Astrocyte (in vitro differentiated cells and primary cell): ENCODE results near the gene TNRC18. TPM values are rescaled to one million over a fixed set of nuclear protein-coding genes. Genes with fewer than 3 reads are reported as not detected.
A peak's percentile ranks its signal among the peaks of the same experiment; 100 is the strongest.

Source experiments
- DNase-seq: peaks from one replicate; pipeline ENCODE4 v3.0.0-alpha.2; 2010; ENCODE audit warnings: low read depth
- FAIRE-seq: peaks from 2 replicates; lab custom pipeline; 2011; peaks lifted over from hg19 to GRCh38; lab: Jason Lieb, UNC
- H2AFZ ChIP-seq: 2 replicates; pipeline ENCODE4 v1.6.0; 2012; ENCODE audit warnings: low read depth, low read length, inconsistent platforms
- H3K27ac ChIP-seq: 2 replicates; pipeline ENCODE4 v1.5.1; 2011; ENCODE audit warnings: low read depth, low read length, inconsistent platforms
- H3K27me3 ChIP-seq: 2 replicates; pipeline ENCODE4 v1.6.0; 2011; ENCODE audit warnings: low read length, inconsistent platforms; ENCODE audit not compliant: insufficient read depth
- H3K36me3 ChIP-seq: 2 replicates; pipeline ENCODE4 v1.5.1; 2011; ENCODE audit warnings: low read length, inconsistent platforms; ENCODE audit not compliant: insufficient read depth
- H3K4me1 ChIP-seq: 2 replicates; pipeline ENCODE4 v1.5.1; 2011; ENCODE audit warnings: low read length, inconsistent platforms; ENCODE audit not compliant: insufficient read depth
- H3K4me2 ChIP-seq: 2 replicates; pipeline ENCODE4 v1.6.0; 2012; ENCODE audit warnings: low read length, inconsistent platforms
- H3K4me3 ChIP-seq: 2 replicates; pipeline ENCODE4 v1.5.1; 2011; ENCODE audit warnings: low read depth, mild to moderate bottlenecking, low read length, inconsistent platforms; ENCODE audit not compliant: insufficient read depth
- H3K79me2 ChIP-seq: 2 replicates; pipeline ENCODE4 v1.6.0; 2012; ENCODE audit warnings: mild to moderate bottlenecking, low read length, inconsistent platforms; ENCODE audit not compliant: insufficient read depth
- H3K9ac ChIP-seq: 2 replicates; pipeline ENCODE4 v1.6.0; 2012; ENCODE audit warnings: mild to moderate bottlenecking, low read length, inconsistent platforms
- H3K9me3 ChIP-seq: 2 replicates; pipeline ENCODE4 v1.5.1; 2012; ENCODE audit warnings: low read depth, mild to moderate bottlenecking, low read length, inconsistent platforms; ENCODE audit not compliant: insufficient read depth
- H4K20me1 ChIP-seq: 2 replicates; pipeline ENCODE4 v1.6.0; 2012; ENCODE audit warnings: low read length, inconsistent platforms; ENCODE audit not compliant: insufficient read depth
- H3K27ac Mint-ChIP-seq: one replicate; pipeline ENCODE4 v1.8.0; 2021; ENCODE audit warnings: mild to moderate bottlenecking, mixed read lengths; ENCODE audit not compliant: unreplicated experiment
- H3K27me3 Mint-ChIP-seq: one replicate; pipeline ENCODE4 v1.8.0; 2021; ENCODE audit warnings: low read depth, mixed read lengths; ENCODE audit not compliant: unreplicated experiment
- H3K36me3 Mint-ChIP-seq: one replicate; pipeline ENCODE4 v1.8.0; 2021; ENCODE audit warnings: low read depth, mixed read lengths; ENCODE audit not compliant: unreplicated experiment
- H3K4me1 Mint-ChIP-seq: one replicate; pipeline ENCODE4 v1.8.0; 2021; ENCODE audit warnings: low read depth, mixed read lengths; ENCODE audit not compliant: unreplicated experiment
- H3K4me3 Mint-ChIP-seq: one replicate; pipeline ENCODE4 v1.8.0; 2021; ENCODE audit warnings: mild to moderate bottlenecking, moderate library complexity, mixed read lengths; ENCODE audit not compliant: unreplicated experiment
- H3K9me3 Mint-ChIP-seq: one replicate; pipeline ENCODE4 v1.8.0; 2021; ENCODE audit warnings: mild to moderate bottlenecking, mixed read lengths; ENCODE audit not compliant: unreplicated experiment
- EZH2 ChIP-seq: IDR thresholded peaks from 2 replicates; pipeline ENCODE4 v1.6.1; 2012; ENCODE audit warnings: mild to moderate bottlenecking, low read length, inconsistent platforms; ENCODE audit not compliant: insufficient read depth
- total RNA-seq: library from RNA; stranded (reverse); gene quantifications from 2 replicates; pipeline ENCODE4 v1.2.1, GENCODE V29; 2021
- TF ChIP-seq, protein P1 (sequence below): IDR thresholded peaks from 2 replicates; pipeline ENCODE4 v1.5.1; 2011; ENCODE audit warnings: low read depth, mild to moderate bottlenecking, inconsistent platforms, low read length, moderate library complexity; ENCODE audit not compliant: insufficient read depth

Gene TNRC18
- total RNA-seq, 1 donor from 2014 or later, result 84.3 TPM

DNA sequence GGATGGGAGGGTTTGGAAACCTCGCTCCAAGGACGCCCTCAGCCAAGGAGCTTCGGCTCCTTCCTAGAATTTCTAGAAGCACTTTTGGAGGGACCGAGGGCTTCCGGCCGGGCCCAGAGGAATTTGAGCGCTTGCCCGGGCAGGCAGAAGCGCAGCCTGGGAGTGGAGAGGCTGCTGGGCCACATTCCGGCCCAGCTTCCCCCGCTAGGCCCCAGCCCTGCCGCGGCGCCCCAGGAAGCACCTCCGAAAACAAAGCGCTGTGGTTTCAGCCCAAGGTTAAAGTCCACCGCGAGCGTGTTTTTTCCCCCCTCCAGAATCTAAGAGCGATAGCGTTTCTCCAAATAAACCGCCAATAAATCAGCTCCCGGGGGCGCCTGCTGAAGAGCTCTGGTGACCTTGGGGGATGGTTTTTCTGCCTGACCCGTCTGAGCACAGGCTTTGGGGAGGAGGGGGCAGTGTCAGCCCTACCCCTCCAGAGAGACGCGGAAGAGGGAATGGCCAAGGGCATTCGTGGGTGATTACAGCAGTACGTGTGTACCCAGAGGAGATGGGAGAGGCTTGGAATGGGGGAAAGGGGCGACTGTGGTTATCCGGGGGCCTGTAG, 5.7 kb upstream of the TNRC18 start:
- peaks cover 83% of the 10 kb centered on the region for H3K79me2 ChIP-seq
- H3K9ac ChIP-seq, result peak overlapping the region; percentile 97
- no peaks in the 10 kb centered on the region for H3K27me3 ChIP-seq
- H2AFZ ChIP-seq, result peak overlapping the region; percentile 29
- TF ChIP-seq, protein P1, sequence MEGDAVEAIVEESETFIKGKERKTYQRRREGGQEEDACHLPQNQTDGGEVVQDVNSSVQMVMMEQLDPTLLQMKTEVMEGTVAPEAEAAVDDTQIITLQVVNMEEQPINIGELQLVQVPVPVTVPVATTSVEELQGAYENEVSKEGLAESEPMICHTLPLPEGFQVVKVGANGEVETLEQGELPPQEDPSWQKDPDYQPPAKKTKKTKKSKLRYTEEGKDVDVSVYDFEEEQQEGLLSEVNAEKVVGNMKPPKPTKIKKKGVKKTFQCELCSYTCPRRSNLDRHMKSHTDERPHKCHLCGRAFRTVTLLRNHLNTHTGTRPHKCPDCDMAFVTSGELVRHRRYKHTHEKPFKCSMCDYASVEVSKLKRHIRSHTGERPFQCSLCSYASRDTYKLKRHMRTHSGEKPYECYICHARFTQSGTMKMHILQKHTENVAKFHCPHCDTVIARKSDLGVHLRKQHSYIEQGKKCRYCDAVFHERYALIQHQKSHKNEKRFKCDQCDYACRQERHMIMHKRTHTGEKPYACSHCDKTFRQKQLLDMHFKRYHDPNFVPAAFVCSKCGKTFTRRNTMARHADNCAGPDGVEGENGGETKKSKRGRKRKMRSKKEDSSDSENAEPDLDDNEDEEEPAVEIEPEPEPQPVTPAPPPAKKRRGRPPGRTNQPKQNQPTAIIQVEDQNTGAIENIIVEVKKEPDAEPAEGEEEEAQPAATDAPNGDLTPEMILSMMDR, result no peak
- TF ChIP-seq EZH2, result no peak
- H3K27me3 Mint-ChIP-seq, result no peaks in the 10 kb centered on the region
- H3K4me1 ChIP-seq, result peaks cover 31% of the 10 kb centered on the region
- peak overlapping the region; percentile 95 for H3K27ac Mint-ChIP-seq
- H4K20me1 ChIP-seq, result peaks cover 42% of the 10 kb centered on the region
- H3K27ac ChIP-seq, result peak overlapping the region; percentile 64
- DNase-seq (peak; percentile 50), FAIRE-seq (no peak)
- no peaks in the 10 kb centered on the region for H3K9me3 ChIP-seq
- peak overlapping the region; percentile 84 for H3K4me2 ChIP-seq
- peak overlapping the region; percentile 83 for H3K4me3 ChIP-seq
- peaks cover 15% of the 10 kb centered on the region for H3K36me3 Mint-ChIP-seq
- peak overlapping the region; percentile 97 for H3K4me3 Mint-ChIP-seq
- peaks cover 10% of the 10 kb centered on the region for H3K4me1 Mint-ChIP-seq
- no peaks in the 10 kb centered on the region for H3K9me3 Mint-ChIP-seq
- no peaks in the 10 kb centered on the region for H3K36me3 ChIP-seq

DNA sequence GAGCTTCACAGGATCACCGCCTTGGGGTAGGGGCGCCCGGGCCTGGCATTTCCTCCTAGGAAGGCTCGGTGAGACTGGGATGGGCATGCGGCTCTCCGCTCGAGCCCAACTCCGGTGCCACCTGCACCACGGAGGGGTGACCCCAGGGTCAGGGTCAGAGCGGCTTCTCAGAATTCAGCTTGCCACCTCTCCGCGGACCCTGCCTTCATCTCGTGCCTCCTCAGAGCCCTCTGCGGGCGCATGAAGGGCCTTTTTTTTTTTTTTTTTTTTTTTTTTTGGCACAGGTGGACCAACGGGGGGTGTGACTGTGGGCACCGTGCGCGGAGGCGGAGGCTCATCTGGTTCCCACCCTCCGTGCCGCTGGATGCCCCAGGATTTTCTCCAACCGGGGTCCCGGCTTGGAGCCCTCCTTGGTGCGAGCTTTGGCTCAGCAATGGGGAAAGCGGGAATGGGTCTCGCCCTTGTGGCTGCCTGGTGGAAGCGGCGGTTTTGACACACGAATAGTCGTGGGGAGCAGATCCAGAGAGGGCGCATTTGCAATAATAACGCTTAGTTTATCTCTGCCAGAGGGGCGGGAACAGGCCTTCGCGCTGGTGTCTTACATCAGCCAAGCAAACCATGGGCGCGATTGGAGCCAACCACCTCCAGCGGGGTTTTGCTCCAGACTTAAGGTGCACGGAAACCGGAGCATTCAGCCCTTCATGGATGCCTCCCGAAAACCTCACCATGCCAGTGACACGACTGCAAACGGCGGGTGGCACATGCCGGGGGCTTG, 5.0 kb upstream of the TNRC18 start:
- TF ChIP-seq, protein P1, result peak; percentile 4
- TF ChIP-seq EZH2, result no peak
- H3K4me1 ChIP-seq, result peaks cover 31% of the 10 kb centered on the region
- H3K9me3 ChIP-seq, result no peaks in the 10 kb centered on the region
- peaks cover 42% of the 10 kb centered on the region for H4K20me1 ChIP-seq
- Mint-ChIP-seq H3K4me1 (peaks cover 10% of the 10 kb centered on the region), H3K9me3 (no peaks in the 10 kb centered on the region), H3K36me3 (peaks cover 12% of the 10 kb centered on the region), H3K4me3 (peak overlapping the region; percentile 97), H3K27me3 (no peaks in the 10 kb centered on the region), H3K27ac (peak overlapping the region; percentile 75)
- peak; percentile 86 for DNase-seq
- peak overlapping the region; percentile 66 for H2AFZ ChIP-seq
- H3K36me3 ChIP-seq, result no peaks in the 10 kb centered on the region
- FAIRE-seq, result no peak
- peak overlapping the region; percentile 83 for H3K4me3 ChIP-seq
- H3K27ac ChIP-seq, result peak overlapping the region; percentile 90
- peak overlapping the region; percentile 97 for H3K9ac ChIP-seq
- H3K27me3 ChIP-seq, result no peaks in the 10 kb centered on the region
- peak overlapping the region; percentile 84 for H3K4me2 ChIP-seq
- H3K79me2 ChIP-seq, result peaks cover 85% of the 10 kb centered on the region

DNA sequence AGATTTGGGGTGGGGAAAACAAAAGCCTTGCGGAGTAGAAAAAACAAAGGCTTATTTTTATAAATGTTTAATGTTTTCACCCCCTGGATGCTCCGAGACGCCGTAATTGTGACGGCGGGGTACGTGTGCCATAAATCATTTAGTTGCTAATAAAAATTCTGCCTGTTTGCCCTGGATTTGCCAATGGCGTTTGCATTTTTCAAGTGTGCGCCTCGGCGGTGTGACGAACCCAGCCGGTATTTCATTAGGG, 2.5 kb upstream of the TNRC18 start:
- peak overlapping the region; percentile 84 for H3K4me2 ChIP-seq
- H4K20me1 ChIP-seq, result peaks cover 33% of the 10 kb centered on the region
- peaks cover 89% of the 10 kb centered on the region for H3K79me2 ChIP-seq
- TF ChIP-seq, protein P1, result no peak
- no peak for TF ChIP-seq EZH2
- H3K9me3 ChIP-seq, result no peaks in the 10 kb centered on the region
- no peaks in the 10 kb centered on the region for H3K27me3 Mint-ChIP-seq
- peaks cover 5% of the 10 kb centered on the region for H3K4me1 Mint-ChIP-seq
- H3K9me3 Mint-ChIP-seq, result no peaks in the 10 kb centered on the region
- no peaks in the 10 kb centered on the region for H3K27me3 ChIP-seq
- no peaks in the 10 kb centered on the region for H3K36me3 Mint-ChIP-seq
- peak overlapping the region; percentile 97 for H3K4me3 Mint-ChIP-seq
- DNase-seq (peak; percentile 62), FAIRE-seq (no peak)
- no peaks in the 10 kb centered on the region for H3K36me3 ChIP-seq
- peak overlapping the region; percentile 90 for H3K27ac ChIP-seq
- H3K4me3 ChIP-seq, result peak overlapping the region; percentile 83
- peaks cover 31% of the 10 kb centered on the region for H3K4me1 ChIP-seq
- H2AFZ ChIP-seq, result peak overlapping the region; percentile 64
- peak overlapping the region; percentile 97 for H3K9ac ChIP-seq
- H3K27ac Mint-ChIP-seq, result peak overlapping the region; percentile 99
